Kidney (tissue), 14 donors: ENCODE data around the gene ADCK1. TPM values are rescaled to one million over a fixed set of nuclear protein-coding genes. Genes with fewer than 3 reads are reported as not detected.
A peak's percentile ranks its signal among the peaks of the same experiment; 100 is the strongest.

Source experiments
- DNase-seq, 5 donors: peaks; one replicate each; pipeline ENCODE4 v3.0.0-alpha.2; 2013 to 2020
- FAIRE-seq: peaks from 2 replicates; lab custom pipeline; 2012; peaks lifted over from hg19 to GRCh38; lab: Jason Lieb, UNC
- H3K27ac ChIP-seq, 2 donors: one replicate each; pipeline ENCODE4 v1.7.0; 2013; ENCODE audit warnings: low read depth in 2 of 2, low read length in 2 of 2, inconsistent platforms in 1 of 2
- H3K27me3 ChIP-seq: one replicate; pipeline ENCODE4 v1.7.1; 2013; ENCODE audit warnings: low read length, inconsistent platforms; ENCODE audit not compliant: control insufficient read depth, insufficient read depth
- H3K36me3 ChIP-seq, 3 donors: one replicate each; pipeline versions ENCODE4 v1.7.0 to v1.7.1; 2013; ENCODE audit warnings: low read length in 3 of 3, control low read depth in 1 of 3, inconsistent platforms in 1 of 3; ENCODE audit not compliant: insufficient read depth in 3 of 3, control insufficient read depth in 2 of 3
- H3K4me1 ChIP-seq, 3 donors: one replicate each; pipeline versions ENCODE4 v1.7.0 to v1.7.1; 2013; ENCODE audit warnings: low read length in 3 of 3, inconsistent platforms in 1 of 3, low read depth in 1 of 3; ENCODE audit not compliant: control insufficient read depth in 2 of 3, insufficient read depth in 2 of 3
- H3K4me3 ChIP-seq, 3 donors: one replicate each; pipeline versions ENCODE4 v1.7.0 to v1.8.1; 2013; ENCODE audit warnings: low read length in 3 of 3, control low read depth in 1 of 3, inconsistent platforms in 1 of 3
- H3K9ac ChIP-seq, 3 donors: one replicate each; pipeline versions ENCODE4 v1.7.0 to v1.7.1; 2013; ENCODE audit warnings: low read length in 3 of 3, control low read depth in 1 of 3, inconsistent platforms in 1 of 3
- H3K9me3 ChIP-seq, 3 donors: one replicate each; pipeline versions ENCODE4 v1.7.0 to v1.7.1; 2013; ENCODE audit warnings: low read length in 3 of 3, control low read depth in 1 of 3, inconsistent platforms in 1 of 3; ENCODE audit not compliant: control insufficient read depth in 2 of 3, insufficient read depth in 1 of 3
- CTCF ChIP-seq: IDR thresholded peaks from 3 replicates; pipeline ENCODE4 v1.5.1; 2012; ENCODE audit warnings: mild to moderate bottlenecking, moderate library complexity, borderline replicate concordance; ENCODE audit not compliant: insufficient read depth; ENCODE audit errors: extremely low read depth
- intact Hi-C: fragments of 100-400 bp; cut with DNase I; formaldehyde crosslinking; loops from one replicate; pipeline ENCODE4 v1.11.1; 2022
- polyA plus RNA-seq: library from polyadenylated mRNA; stranded (reverse); fragments of 350-450 nt; fragmentation: Illumina TruSeq; extraction: RNeasy Lipid Tissue Mini Kit (QIAGEN cat#74804); gene quantifications from one replicate; pipeline ENCODE4 v1.2.3, GENCODE V29; 2014; ENCODE audit warnings: low read depth, low replicate concordance; ENCODE audit not compliant: insufficient read depth
- total RNA-seq: library from RNA; stranded (reverse); fragmentation: NEBNext Ultra II Directional; extraction: Animal tissue kit (Norgen Biotek cat#: 25700); gene quantifications from one replicate; pipeline ENCODE4 v1.2.1, GENCODE V29; 2021
- donor health status: control.
- donor health status: control.
- donor health status: control.
- donor health status: control.
- donor health status: control.
- donor health status: DM: yes; HTN: yes; CAD: no.
- donor health status: Normal renal cell carcinoma (clear cell type).

ADCK1 gene
- total and polyA plus RNA-seq, 2 donors from 2014 or later: 8.0 to 10.3 TPM

- H3K9ac ChIP-seq: no peak overlapping the region
- no peaks in the 10 kb centered on the region for H3K9me3 ChIP-seq
- TF ChIP-seq CTCF: no peak
- no peaks in the 10 kb centered on the region for H3K4me1 ChIP-seq
- no peak for FAIRE-seq
- no peak overlapping the region for H3K27ac ChIP-seq
- H3K4me3 ChIP-seq: no peak overlapping the region
- no peaks in the 10 kb centered on the region for H3K27me3 ChIP-seq
- DNase-seq: no peak
- H3K36me3 ChIP-seq: no peaks in the 10 kb centered on the region
- intact Hi-C loops: no loop called here
Measured at GRCh38 chr14:77976591-77976990, 176.7 kb downstream of the ADCK1 start.

DNA sequence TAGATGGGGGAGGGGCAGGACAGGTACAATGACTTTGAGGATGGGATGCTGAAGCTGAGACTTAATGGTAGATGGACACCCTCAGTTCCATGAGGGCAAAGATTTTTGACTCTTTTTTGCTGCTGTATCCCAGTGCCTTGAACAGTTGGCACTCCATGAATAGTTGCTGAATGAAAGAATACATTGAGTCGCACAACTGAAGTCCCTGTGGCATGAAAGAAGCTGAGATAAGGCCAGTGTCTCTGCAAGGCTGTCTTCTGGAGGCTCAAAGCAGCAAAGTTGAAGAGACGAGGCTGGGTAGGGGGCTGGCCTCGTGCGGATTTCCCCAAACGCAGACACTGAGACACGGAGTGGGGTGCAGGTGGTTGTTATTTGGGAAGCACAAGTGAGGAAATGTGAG is 179.3 kb downstream of the ADCK1 start:
- H3K27me3 ChIP-seq: no peaks in the 10 kb centered on the region
- FAIRE-seq (no peak), DNase-seq (no peak)
- no peak for TF ChIP-seq CTCF
- intact Hi-C loops: no loop called here
- H3K36me3 ChIP-seq: no peaks in the 10 kb centered on the region
- no peak overlapping the region for H3K9ac ChIP-seq
- no peaks in the 10 kb centered on the region for H3K4me1 ChIP-seq
- H3K27ac ChIP-seq: no peak overlapping the region
- H3K9me3 ChIP-seq: no peaks in the 10 kb centered on the region
- no peak overlapping the region for H3K4me3 ChIP-seq

DNA sequence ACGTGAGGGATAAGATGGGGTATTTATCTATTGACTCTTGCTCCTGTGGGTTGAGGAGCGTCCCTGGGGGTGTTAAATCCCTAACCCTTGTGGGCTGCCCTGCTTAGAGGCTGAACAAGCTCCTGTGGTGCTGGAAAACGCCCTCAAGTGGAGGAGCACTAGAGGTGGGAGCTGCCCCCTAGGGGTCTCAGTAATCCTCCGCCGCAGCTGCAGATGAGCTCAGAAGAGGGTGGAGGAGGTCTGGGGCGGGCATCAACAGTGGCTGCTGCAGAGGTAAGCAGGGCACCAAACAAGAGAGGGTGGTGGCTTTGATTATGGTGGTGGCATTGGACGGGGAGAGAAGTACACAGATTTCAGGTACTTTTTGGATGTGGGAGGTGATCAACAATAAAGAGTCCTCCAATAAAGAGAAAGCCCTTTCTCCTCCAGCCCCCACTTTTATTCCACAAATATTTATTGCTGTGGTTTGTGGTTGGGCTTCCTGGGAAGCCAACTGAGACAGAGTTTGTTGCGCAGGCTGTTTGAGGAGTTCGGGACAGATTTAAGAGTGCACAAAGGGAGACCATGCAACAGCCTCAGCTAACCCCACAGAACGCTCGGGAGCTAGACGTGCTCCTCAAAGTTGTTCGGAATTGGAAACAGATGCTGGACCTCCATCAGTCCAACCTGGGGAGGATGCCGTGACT is 179.9 kb downstream of the ADCK1 start:
- H3K4me1 ChIP-seq: no peaks in the 10 kb centered on the region
- no peaks in the 10 kb centered on the region for H3K27me3 ChIP-seq
- H3K27ac ChIP-seq: no peak overlapping the region
- DNase-seq (peak in 2 of 5 donors; percentile 35 to 50), FAIRE-seq (no peak)
- H3K9me3 ChIP-seq: no peaks in the 10 kb centered on the region
- H3K9ac ChIP-seq: no peak overlapping the region
- TF ChIP-seq CTCF: no peak
- H3K4me3 ChIP-seq: no peak overlapping the region
- intact Hi-C loops: no loop called here
- no peaks in the 10 kb centered on the region for H3K36me3 ChIP-seq
